HT1080 (cell line): ENCODE results near the gene TNFAIP2. TPM values are rescaled to one million over a fixed set of nuclear protein-coding genes. Genes with fewer than 3 reads are reported as not detected.

Experiments
- DNase-seq: peaks from one replicate; pipeline ENCODE4 v3.0.0-alpha.2; 2015; ENCODE audit warnings: low read depth
- total RNA-seq: library from RNA; depleted of rRNA; stranded (reverse); fragments of >200 nt; shearing (Covaris generic); gene quantifications from 2 replicates; pipeline ENCODE4 v1.2.3, GENCODE V29; 2014

TNFAIP2 gene
- total RNA-seq, 1 experiment from 2014 or later: 17.6 TPM

- DNase-seq: no peak
These were observed 10.2 kb downstream of the TNFAIP2 start for GRCh38 chr14:103133210-103134140.

DNA sequence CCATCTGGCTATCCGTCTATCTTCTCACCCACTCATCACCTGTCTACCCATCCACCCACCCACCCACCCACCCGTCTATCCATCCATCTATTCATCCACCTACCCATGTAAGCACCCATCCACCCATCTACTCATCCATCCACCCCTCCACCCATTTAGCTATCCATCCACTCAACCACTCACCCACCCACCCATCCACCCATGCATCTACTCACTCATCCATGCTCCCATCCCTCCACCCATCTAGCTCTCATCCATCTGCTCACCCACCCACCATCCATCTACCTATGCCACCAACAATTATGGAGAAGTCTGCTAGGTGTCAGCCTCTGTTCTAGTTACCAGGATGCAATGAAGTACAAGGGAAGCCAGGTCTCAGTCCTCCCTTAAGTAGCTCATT is 11.1 kb downstream of the TNFAIP2 start:
- no peak for DNase-seq

- DNase-seq: no peak
These were observed 11.7 kb downstream of the TNFAIP2 start for GRCh38 chr14:103134919-103135318.

DNA sequence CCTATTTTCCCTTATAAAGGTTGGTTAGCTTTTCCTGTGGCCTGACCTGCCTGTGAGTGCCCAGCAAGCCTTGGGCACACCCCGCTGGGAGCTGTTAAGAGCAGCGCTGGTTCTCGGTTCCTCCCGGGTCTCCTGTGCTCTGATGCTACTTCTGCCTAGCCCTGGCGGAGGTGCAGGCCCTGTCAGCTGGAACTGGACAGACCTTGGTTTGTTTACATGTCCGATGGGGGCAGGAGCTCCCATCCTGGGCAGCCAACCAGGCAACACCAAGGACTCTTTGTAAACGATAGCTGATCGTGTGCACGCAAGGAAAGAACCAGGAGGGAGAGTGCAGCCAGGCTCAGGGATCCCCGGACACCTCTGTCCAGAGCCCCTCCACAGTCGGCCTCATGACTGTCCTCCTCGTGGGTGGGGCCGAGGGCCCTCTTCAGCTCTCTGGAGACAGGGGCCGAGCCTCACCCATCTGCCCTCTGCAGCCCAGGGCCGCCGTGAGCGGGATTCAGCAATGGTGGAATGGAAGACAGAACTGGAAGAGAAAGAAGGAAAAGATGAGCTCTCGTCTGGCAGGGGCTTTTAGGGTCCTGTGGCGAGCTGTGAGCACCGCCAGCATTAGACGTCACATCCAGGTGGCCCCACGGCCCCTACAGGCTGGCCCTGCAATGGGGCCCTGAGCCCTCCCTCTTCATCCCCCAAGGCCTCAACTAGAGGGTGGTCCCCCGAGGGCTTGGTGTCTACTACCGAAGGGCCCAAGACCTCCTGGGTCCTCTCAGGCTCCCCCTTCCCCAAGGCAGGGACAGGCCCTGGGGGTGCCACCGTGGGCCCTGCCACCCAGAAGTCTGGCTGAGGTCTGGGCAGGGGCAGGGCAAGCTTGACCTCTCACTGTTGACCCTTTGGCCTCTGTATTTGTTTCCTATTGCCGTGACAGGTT is 12.3 kb downstream of the TNFAIP2 start:
- no peak for DNase-seq

- DNase-seq: peak; percentile 86
These were observed 13.4 kb downstream of the TNFAIP2 start for GRCh38 chr14:103136388-103137271.

- DNase-seq: no peak
These were observed 14.5 kb downstream of the TNFAIP2 start for GRCh38 chr14:103137689-103138300.

GRCh38 chr14:103138301-103139131 is 15.3 kb downstream of the TNFAIP2 start:
- DNase-seq: no peak

- DNase-seq: no peak
These were observed 16.1 kb downstream of the TNFAIP2 start for GRCh38 chr14:103139132-103140025.

DNA sequence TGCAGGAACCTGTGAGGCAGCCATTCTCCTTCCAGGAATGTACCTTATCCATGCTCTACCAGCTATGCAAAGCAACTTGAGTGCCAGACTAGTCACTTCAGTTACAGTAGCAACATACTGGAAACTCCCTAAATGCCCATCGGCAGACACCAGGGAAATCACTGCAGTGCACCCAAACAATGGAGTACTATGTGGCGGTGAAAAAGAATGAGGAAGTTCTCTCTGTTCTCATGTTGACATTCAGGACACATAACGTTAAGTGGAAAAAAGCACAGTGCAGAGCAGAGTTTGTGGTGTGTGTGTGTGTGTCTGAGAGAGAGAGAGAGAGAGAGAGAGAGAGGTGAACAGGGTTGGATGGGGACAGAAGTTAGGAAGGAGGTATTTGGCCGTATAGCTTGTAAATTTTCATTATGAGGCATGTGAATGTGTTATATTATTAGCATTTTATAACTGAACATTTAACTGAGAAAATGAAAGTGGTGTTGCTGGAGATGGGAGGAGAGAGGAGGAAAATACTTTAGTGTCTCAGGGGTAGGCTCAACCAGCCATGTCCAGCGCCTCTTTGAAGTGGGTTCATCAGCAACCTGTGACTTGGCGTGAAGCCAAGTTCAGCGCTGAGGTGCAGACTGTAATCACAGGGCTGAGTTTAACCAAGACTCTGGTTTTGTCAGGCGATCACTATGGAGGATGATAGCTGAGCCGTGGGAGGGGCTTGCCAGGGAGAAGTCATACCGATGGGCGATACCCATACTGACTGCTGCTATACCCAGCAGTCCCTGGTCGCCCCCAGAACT is 17.3 kb downstream of the TNFAIP2 start:
- DNase-seq: no peak

DNA sequence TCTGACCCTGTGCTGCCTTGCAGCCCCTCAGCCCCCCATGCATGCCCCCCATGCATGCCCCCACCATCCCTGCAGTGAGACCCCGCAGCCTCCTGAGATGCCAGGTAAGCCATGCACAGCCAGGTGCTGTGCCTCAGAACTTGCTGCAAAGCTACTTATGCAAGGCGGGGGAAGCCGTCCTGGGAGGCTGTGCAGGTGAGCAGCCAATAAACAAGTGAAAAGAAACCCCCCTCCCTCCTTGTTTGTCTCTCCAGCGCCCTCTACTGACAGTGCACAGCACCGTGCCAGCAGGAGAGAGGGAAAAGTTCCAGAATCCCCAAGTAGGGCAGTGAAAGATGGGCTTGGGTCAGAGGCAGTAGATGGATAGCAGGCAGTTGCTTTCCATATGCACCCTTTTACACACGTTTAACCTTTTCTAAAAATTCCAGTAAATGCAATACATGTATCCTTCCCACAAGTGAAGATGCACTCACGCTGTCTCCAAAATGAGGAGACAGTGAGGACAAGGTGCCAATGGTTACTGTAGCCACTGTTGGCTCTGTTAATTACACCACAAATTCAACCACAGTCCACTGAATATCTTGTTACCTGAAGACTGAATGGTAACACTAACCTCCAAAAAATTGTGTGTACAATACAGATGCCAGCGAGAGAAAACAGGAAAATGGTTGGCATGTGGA is 18.0 kb downstream of the TNFAIP2 start:
- no peak for DNase-seq

DNA sequence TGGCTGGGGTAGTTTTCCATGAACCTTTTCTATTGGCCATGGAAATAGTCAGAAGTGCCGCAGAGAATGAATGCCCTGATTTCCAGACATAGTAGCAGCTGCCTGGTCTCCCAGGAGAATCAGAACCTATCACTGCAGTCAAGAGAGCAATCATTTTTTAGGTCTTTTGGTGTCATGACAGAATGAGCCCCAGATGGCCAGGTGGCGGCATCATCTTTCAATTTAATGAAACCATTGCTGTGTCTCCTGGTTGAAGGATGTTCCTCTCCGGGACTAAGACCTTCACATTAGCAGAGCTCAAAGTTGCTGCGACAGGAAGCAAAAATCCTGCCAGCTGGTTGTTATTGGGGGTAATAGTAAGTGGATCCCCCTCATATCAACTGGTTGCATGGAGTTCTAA is 18.8 kb downstream of the TNFAIP2 start:
- no peak for DNase-seq

GRCh38 chr14:103142721-103143302 is 19.6 kb downstream of the TNFAIP2 start:
- no peak for DNase-seq

DNA sequence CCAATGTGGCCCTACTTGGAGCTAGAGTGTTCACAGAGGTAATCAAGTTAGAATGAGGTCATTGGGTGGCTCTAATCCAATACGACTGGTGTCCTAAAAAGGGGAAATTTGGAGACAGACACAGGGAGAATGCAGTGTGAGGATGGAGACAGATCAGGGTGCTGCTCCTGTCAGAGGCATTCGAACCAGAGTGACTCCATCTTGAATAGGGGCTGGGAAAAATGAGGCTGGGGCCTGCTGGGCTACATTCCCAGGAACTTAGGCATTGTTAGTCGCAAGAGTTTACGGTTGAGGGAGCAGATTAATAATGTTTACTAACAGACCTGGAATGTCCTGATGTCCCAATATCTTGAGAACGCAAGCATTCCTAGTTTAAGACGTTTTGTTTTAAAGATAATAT is 20.2 kb downstream of the TNFAIP2 start:
- no peak for DNase-seq

DNA sequence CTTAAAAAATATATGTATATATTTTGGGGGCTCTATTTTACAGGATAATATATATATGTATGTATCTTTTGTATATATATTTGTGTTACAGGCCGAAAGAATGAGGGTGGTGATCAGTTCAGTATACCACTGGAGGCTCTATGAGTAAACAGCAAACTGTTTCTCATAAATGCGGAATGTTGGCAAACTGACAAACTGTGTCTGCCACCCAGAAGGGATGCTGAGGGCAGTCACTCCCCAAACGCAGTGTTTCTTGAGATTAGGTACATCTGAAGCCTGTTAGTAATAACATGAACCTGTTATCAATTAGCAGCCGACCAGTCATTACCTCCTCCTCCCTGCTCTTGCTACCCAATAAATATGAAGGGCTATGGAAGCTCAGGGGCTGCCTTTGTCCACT is 20.8 kb downstream of the TNFAIP2 start:
- DNase-seq: no peak

GRCh38 chr14:103146141-103146709 is 23.0 kb downstream of the TNFAIP2 start:
- DNase-seq: no peak
